HEK293 (cell line): Measurements from ENCODE around the gene RCL1.

Experiments used
- CTCF ChIA-PET: fragments of 350-600 bp; formaldehyde crosslinking; extraction: SDS; loops from one replicate; lab custom pipeline; 2021; ENCODE audit warnings: antibody characterized with exemption; lab: Yijun Ruan, JAX
- POLR2A ChIA-PET: fragments of 300-600 bp; formaldehyde crosslinking; extraction: SDS; loops from one replicate; lab custom pipeline; 2020; ENCODE audit warnings: antibody characterized with exemption, inconsistent platforms; lab: Yijun Ruan, JAX
- H3K27ac ChIP-seq: fragments of 200-500 bp; sonication (Bioruptor generic); 2 replicates; pipeline ENCODE4 v1.5.1; 2014; ENCODE audit warnings: low read depth, low read length, control low read depth, inconsistent platforms; ENCODE audit errors: extremely low read depth
- H3K36me3 ChIP-seq, 2 experiments: fragments of 200-500 bp in 1 of 2; sonication (Bioruptor generic) in 1 of 2; 1 replicate in 1 of 2; 2 replicates in 1 of 2; pipeline ENCODE4 v1.5.1; 2014 to 2017; ENCODE audit warnings: inconsistent platforms in 2 of 2, low read length in 2 of 2; ENCODE audit not compliant: control insufficient read depth in 2 of 2, insufficient read depth in 1 of 2
- H3K4me1 ChIP-seq: fragments of 200-500 bp; sonication (Bioruptor generic); 2 replicates; pipeline ENCODE4 v1.5.1; 2014; ENCODE audit warnings: mild to moderate bottlenecking, low read length, inconsistent platforms; ENCODE audit not compliant: control insufficient read depth, insufficient read depth
- H3K4me3 ChIP-seq: 2 replicates; pipeline ENCODE4 v1.5.1; 2011; ENCODE audit warnings: low read depth, mild to moderate bottlenecking, control low read depth, low read length, moderate library complexity
- H3K9me3 ChIP-seq: fragments of 200-500 bp; sonication (Bioruptor generic); 2 replicates; pipeline ENCODE4 v1.5.1; 2014; ENCODE audit warnings: low read depth, low read length, inconsistent platforms; ENCODE audit not compliant: control insufficient read depth, insufficient read depth
- REPIN1 ChIP-seq: fragments of 450-650 bp; formaldehyde crosslinking; IDR thresholded peaks from 2 replicates; pipeline ENCODE4 v1.5.1; 2017; ENCODE audit warnings: missing biosample characterization, missing genetic modification characterization, low read depth
- ZFHX2 ChIP-seq: fragments of 450-650 bp; formaldehyde crosslinking; conservative IDR thresholded peaks from 2 replicates; pipeline ENCODE4 v1.5.1; 2016; ENCODE audit warnings: missing biosample characterization, missing genetic modification characterization
- ZFP37 ChIP-seq: fragments of 450-650 bp; formaldehyde crosslinking; IDR thresholded peaks from 2 replicates; pipeline ENCODE4 v1.5.1; 2016; ENCODE audit warnings: missing biosample characterization, missing genetic modification characterization
- ZNF132 ChIP-seq: fragments of 450-650 bp; formaldehyde crosslinking; IDR thresholded peaks from 2 replicates; pipeline ENCODE4 v1.5.1; 2017; ENCODE audit warnings: missing biosample characterization, missing genetic modification characterization, borderline replicate concordance
- ZNF140 ChIP-seq: fragments of 450-650 bp; formaldehyde crosslinking; IDR thresholded peaks from 2 replicates; pipeline ENCODE4 v1.5.1; 2016; ENCODE audit warnings: missing biosample characterization, missing genetic modification characterization
- ZNF175 ChIP-seq: fragments of 450-650 bp; formaldehyde crosslinking; IDR thresholded peaks from 2 replicates; pipeline ENCODE4 v1.5.1; 2016; ENCODE audit warnings: missing biosample characterization, missing genetic modification characterization
- ZNF184 ChIP-seq: fragments of 450-650 bp; IDR thresholded peaks from 2 replicates; pipeline ENCODE4 v1.5.1; 2018; ENCODE audit warnings: missing biosample characterization, mild to moderate bottlenecking, missing genetic modification characterization
- ZNF2 ChIP-seq: fragments of 450-650 bp; formaldehyde crosslinking; IDR thresholded peaks from 2 replicates; pipeline ENCODE4 v1.5.1; 2016; ENCODE audit warnings: missing biosample characterization, missing genetic modification characterization
- ZNF221 ChIP-seq: fragments of 450-650 bp; formaldehyde crosslinking; IDR thresholded peaks from 2 replicates; pipeline ENCODE4 v1.5.1; 2017; ENCODE audit warnings: missing biosample characterization, missing genetic modification characterization, borderline replicate concordance
- ZNF24 ChIP-seq: fragments of 450-650 bp; formaldehyde crosslinking; IDR thresholded peaks from 2 replicates; pipeline ENCODE4 v1.5.1; 2016; ENCODE audit warnings: missing biosample characterization, missing genetic modification characterization
- ZNF335 ChIP-seq: fragments of 450-650 bp; formaldehyde crosslinking; conservative IDR thresholded peaks from 2 replicates; pipeline ENCODE4 v1.5.1; 2016; ENCODE audit warnings: missing biosample characterization, missing genetic modification characterization
- ZNF366 ChIP-seq: fragments of 450-650 bp; formaldehyde crosslinking; conservative IDR thresholded peaks from 2 replicates; pipeline ENCODE4 v1.5.1; 2016; ENCODE audit warnings: missing biosample characterization, missing genetic modification characterization
- ZNF37A ChIP-seq: fragments of 450-650 bp; IDR thresholded peaks from 2 replicates; pipeline ENCODE4 v1.5.1; 2018; ENCODE audit warnings: missing biosample characterization, missing genetic modification characterization
- ZNF423 ChIP-seq: fragments of 450-650 bp; formaldehyde crosslinking; IDR thresholded peaks from 2 replicates; pipeline ENCODE4 v1.5.1; 2016; ENCODE audit warnings: missing biosample characterization, missing genetic modification characterization
- ZNF433 ChIP-seq: fragments of 450-650 bp; formaldehyde crosslinking; IDR thresholded peaks from 2 replicates; pipeline ENCODE4 v1.5.1; 2016; ENCODE audit warnings: missing biosample characterization, missing genetic modification characterization, low read depth
- ZNF473 ChIP-seq: fragments of 450-650 bp; formaldehyde crosslinking; IDR thresholded peaks from 2 replicates; pipeline ENCODE4 v1.5.1; 2017; ENCODE audit warnings: missing biosample characterization, missing genetic modification characterization
- ZNF48 ChIP-seq: fragments of 450-650 bp; formaldehyde crosslinking; IDR thresholded peaks from 2 replicates; pipeline ENCODE4 v1.5.1; 2016; ENCODE audit warnings: missing biosample characterization, missing genetic modification characterization
- ZNF600 ChIP-seq: fragments of 450-650 bp; formaldehyde crosslinking; IDR thresholded peaks from 2 replicates; pipeline ENCODE4 v1.5.1; 2016; ENCODE audit warnings: missing biosample characterization, missing genetic modification characterization
- ZNF610 ChIP-seq: fragments of 450-650 bp; formaldehyde crosslinking; IDR thresholded peaks from 2 replicates; pipeline ENCODE4 v1.5.1; 2016; ENCODE audit warnings: missing biosample characterization, missing genetic modification characterization, borderline replicate concordance
- ZNF654 ChIP-seq: fragments of 450-650 bp; formaldehyde crosslinking; IDR thresholded peaks from 2 replicates; pipeline ENCODE4 v1.5.1; 2016; ENCODE audit warnings: low read depth, missing biosample characterization, missing genetic modification characterization
- TF ChIP-seq, protein P1 (sequence below): fragments of 450-650 bp; formaldehyde crosslinking; IDR thresholded peaks from 2 replicates; pipeline ENCODE4 v1.5.1; 2016; ENCODE audit warnings: missing biosample characterization, missing genetic modification characterization
- TF ChIP-seq, protein P2 (sequence below): fragments of 450-650 bp; formaldehyde crosslinking; IDR thresholded peaks from 2 replicates; pipeline ENCODE4 v1.5.1; 2016; ENCODE audit warnings: missing biosample characterization, missing genetic modification characterization

The RCL1 gene

DNA sequence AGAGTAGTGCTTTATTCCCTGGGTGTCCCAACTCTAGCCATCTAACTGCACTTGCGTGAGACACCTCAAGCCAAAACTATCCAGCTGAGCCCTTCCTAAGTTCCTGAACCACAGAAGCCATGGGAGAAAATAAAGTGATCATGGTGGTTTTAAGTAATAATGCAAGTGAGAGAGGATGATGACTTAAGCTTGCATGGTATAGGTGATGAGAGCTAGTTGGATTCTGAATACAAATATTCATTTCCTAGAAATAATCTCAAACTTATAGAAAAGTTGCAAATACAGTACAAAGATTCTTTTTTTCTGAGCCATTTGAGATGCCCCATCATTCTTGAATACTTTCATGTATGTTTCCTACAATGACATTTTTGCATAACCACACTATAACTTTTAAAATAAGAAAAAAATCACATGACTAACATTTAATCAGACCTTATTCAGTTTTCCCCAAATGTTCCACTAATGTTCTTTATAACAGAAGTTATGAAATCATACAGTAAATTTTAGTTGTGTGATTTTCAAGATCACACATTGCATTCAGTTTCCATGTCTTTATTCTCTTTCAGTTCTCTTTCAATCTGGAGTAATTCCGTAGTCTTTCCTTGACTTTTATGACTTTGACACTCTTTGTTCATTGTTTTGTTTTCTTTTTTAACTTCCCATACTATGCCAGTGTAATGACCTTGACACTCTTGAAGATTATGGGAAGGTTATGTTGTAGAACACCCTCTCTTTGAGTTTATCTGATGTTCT is 46.3 kb upstream of the RCL1 start (continued):
- TF ChIP-seq, protein P1, sequence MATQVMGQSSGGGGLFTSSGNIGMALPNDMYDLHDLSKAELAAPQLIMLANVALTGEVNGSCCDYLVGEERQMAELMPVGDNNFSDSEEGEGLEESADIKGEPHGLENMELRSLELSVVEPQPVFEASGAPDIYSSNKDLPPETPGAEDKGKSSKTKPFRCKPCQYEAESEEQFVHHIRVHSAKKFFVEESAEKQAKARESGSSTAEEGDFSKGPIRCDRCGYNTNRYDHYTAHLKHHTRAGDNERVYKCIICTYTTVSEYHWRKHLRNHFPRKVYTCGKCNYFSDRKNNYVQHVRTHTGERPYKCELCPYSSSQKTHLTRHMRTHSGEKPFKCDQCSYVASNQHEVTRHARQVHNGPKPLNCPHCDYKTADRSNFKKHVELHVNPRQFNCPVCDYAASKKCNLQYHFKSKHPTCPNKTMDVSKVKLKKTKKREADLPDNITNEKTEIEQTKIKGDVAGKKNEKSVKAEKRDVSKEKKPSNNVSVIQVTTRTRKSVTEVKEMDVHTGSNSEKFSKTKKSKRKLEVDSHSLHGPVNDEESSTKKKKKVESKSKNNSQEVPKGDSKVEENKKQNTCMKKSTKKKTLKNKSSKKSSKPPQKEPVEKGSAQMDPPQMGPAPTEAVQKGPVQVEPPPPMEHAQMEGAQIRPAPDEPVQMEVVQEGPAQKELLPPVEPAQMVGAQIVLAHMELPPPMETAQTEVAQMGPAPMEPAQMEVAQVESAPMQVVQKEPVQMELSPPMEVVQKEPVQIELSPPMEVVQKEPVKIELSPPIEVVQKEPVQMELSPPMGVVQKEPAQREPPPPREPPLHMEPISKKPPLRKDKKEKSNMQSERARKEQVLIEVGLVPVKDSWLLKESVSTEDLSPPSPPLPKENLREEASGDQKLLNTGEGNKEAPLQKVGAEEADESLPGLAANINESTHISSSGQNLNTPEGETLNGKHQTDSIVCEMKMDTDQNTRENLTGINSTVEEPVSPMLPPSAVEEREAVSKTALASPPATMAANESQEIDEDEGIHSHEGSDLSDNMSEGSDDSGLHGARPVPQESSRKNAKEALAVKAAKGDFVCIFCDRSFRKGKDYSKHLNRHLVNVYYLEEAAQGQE: no peak
- no peak for TF ChIP-seq ZNF2 (tag by site-specific recombination)
- no peak for TF ChIP-seq ZNF600 (tag by site-specific recombination)
- no peak for TF ChIP-seq ZNF24 (tag by site-specific recombination)
- TF ChIP-seq ZNF423 (tag by site-specific recombination): no peak
- TF ChIP-seq REPIN1 (tag by site-specific recombination): no peak
- no peak for TF ChIP-seq ZNF140 (tag by site-specific recombination)
- TF ChIP-seq, all 188 proteins: peak for 0

GRCh38 chr9:4748612-4749011 is 44.1 kb upstream of the RCL1 start:
- ChIA-PET POLR2A (no interaction called here), CTCF (interaction anchor here (0.5 to 2.1 kb wide), 5 partner anchors 11 to 211 kb away, joined by 3 to 21 read pairs (median 5); no protein-coding TSS in a partner anchor)
- Histone ChIP-seq H3K9me3 (no peaks in the 10 kb centered on the region), H3K27ac (no peak overlapping the region), H3K4me3 (no peak overlapping the region), H3K4me1 (no peaks in the 10 kb centered on the region), H3K36me3 (no peaks in the 10 kb centered on the region)
- TF ChIP-seq ZNF37A (tag by site-specific recombination) (no peak), ZFHX2 (no peak), ZFP37 (tag by site-specific recombination) (no peak), ZNF221 (tag by site-specific recombination) (no peak), ZNF132 (no peak), ZNF600 (tag by site-specific recombination) (no peak), ZNF366 (tag by site-specific recombination) (no peak), ZNF473 (tag by site-specific recombination) (no peak), ZNF184 (no peak), ZNF335 (no peak), ZNF433 (tag by site-specific recombination) (no peak), ZNF610 (tag by site-specific recombination) (no peak), ZNF48 (tag by site-specific recombination) (no peak)

DNA sequence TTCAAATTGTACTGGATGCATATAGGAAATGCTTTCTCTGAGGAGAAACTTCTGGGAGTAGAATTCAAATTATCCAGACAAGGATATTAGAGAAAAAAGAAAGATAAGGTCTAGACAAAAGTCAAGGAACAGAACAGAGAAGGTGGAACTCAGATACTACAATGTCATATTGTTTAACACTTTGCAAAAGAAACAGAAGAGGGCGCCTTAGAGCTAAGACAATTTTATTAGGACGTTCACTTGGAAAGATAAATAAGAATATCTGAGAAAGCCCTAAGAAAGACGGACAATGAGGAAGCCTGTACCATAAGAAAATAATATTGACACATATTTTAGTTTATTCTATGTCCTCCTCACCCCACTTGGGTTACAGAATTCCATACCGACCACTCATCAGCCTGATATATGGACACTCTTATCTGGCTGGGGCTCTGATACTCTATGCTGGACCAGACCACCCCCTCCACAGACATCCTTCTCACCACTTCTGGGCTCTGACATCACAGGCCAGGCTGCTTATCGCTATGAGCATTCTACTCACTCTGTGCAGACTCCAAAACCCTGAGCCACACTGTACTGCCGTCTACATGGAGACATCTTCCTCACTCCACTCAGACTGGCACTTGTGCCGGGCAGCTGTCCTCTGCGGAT is 42.6 kb upstream of the RCL1 start:
- no peak overlapping the region for H3K27ac ChIP-seq
- TF ChIP-seq, protein P2, sequence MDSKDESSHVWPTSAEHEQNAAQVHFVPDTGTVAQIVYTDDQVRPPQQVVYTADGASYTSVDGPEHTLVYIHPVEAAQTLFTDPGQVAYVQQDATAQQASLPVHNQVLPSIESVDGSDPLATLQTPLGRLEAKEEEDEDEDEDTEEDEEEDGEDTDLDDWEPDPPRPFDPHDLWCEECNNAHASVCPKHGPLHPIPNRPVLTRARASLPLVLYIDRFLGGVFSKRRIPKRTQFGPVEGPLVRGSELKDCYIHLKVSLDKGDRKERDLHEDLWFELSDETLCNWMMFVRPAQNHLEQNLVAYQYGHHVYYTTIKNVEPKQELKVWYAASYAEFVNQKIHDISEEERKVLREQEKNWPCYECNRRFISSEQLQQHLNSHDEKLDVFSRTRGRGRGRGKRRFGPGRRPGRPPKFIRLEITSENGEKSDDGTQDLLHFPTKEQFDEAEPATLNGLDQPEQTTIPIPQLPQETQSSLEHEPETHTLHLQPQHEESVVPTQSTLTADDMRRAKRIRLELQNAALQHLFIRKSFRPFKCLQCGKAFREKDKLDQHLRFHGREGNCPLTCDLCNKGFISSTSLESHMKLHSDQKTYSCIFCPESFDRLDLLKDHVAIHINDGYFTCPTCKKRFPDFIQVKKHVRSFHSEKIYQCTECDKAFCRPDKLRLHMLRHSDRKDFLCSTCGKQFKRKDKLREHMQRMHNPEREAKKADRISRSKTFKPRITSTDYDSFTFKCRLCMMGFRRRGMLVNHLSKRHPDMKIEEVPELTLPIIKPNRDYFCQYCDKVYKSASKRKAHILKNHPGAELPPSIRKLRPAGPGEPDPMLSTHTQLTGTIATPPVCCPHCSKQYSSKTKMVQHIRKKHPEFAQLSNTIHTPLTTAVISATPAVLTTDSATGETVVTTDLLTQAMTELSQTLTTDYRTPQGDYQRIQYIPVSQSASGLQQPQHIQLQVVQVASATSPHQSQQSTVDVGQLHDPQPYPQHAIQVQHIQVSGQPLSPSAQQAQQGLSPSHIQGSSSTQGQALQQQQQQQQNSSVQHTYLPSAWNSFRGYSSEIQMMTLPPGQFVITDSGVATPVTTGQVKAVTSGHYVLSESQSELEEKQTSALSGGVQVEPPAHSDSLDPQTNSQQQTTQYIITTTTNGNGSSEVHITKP (tag by site-specific recombination): peak; percentile 15; the same call in 1 of the 2 replicates
- TF ChIP-seq ZNF654 (tag by site-specific recombination) (peak; percentile 50), ZNF175 (tag by site-specific recombination) (no peak)
- ChIA-PET CTCF (interaction anchor here (0.6 to 2.1 kb wide), 19 partner anchors 8 to 1961 kb away, joined by 3 to 21 read pairs (median 3); partner anchors contain the start of gene SPATA6L), POLR2A (interaction anchor here (1.7 kb wide), 1 partner anchor 9 kb away, joined by 6 read pairs; the partner anchor contains the start of gene AK3)
- H3K4me1 ChIP-seq: no peaks in the 10 kb centered on the region
- no peaks in the 10 kb centered on the region for H3K36me3 ChIP-seq
- no peak overlapping the region for H3K4me3 ChIP-seq
- no peaks in the 10 kb centered on the region for H3K9me3 ChIP-seq
